GM18868 (cell line): ENCODE data around the gene ARID1A.

ENCODE experiments used
- ATAC-seq: cut with Tn5 transposase; IDR thresholded peaks from one replicate; pipeline ENCODE4 v1.9.1; 2021; ENCODE audit warnings: mild to moderate bottlenecking, moderate library complexity; ENCODE audit not compliant: unreplicated experiment

ARID1A gene

GRCh38 chr1:26822737-26823395, 127.1 kb downstream of the ARID1A start:
- ATAC-seq, result no peak

GRCh38 chr1:26824731-26825130, 128.9 kb downstream of the ARID1A start:
- no peak for ATAC-seq

- ATAC-seq, result peak; percentile 80
These were observed 130.7 kb downstream of the ARID1A start, which contains the start of gene ZDHHC18 for GRCh38 chr1:26826261-26827105. TSS of gene ZDHHC18 (plus strand) at chr1:26826688. CDS start at chr1:26826805, 117 bp downstream.

- ATAC-seq, result no peak
These were observed 131.3 kb downstream of the ARID1A start for GRCh38 chr1:26827106-26827604.

- ATAC-seq, result no peak
These were observed 131.8 kb downstream of the ARID1A start for GRCh38 chr1:26827663-26828062.

- no peak for ATAC-seq
These were observed 132.7 kb downstream of the ARID1A start for GRCh38 chr1:26828411-26828991.

GRCh38 chr1:26829184-26829911, 133.5 kb downstream of the ARID1A start:
- no peak for ATAC-seq

- ATAC-seq, result no peak
These were observed 135.2 kb downstream of the ARID1A start for GRCh38 chr1:26831059-26831458.
